ENCODE results near the gene VIM.
"Not testable (repeated sequence)": the region's sequence is repeated elsewhere in the genome, so short reads cannot be mapped to it uniquely, and the experiment has no call there.

VIM gene

DNA sequence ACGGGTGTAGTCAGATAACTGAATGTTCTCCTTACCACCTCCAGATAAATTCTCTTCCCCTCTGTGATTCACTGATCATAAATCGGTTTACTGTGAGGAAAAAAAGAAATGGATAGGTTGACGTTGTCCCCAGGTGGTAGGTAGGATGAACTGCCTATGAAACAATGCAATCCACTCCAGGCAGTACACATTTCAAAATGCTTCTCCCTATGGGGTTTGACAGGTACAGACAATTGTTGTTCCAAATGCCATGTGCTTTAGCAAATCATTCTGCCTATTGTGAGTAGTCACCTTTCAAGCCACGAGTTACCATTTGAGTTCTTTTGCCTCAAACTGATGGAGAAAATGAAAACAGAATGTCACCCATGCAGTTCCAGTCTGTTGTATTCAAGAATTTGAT is 21.8 kb downstream of the VIM start:
- no peak for FAIRE-seq
- DNase-seq (ENCODE audit: extremely low spot score, insufficient read length, low read depth) = no peak

GRCh38 chr10:17250736-17251135 is 22.7 kb downstream of the VIM start:
- DNase-seq (ENCODE audit: extremely low spot score, insufficient read length, low read depth) = no peak
- FAIRE-seq = no peak

GRCh38 chr10:17254543-17255050 is 26.6 kb downstream of the VIM start:
- DNase-seq (ENCODE audit: extremely low spot score, insufficient read length, low read depth); FAIRE-seq: not testable (repeated sequence)

DNA sequence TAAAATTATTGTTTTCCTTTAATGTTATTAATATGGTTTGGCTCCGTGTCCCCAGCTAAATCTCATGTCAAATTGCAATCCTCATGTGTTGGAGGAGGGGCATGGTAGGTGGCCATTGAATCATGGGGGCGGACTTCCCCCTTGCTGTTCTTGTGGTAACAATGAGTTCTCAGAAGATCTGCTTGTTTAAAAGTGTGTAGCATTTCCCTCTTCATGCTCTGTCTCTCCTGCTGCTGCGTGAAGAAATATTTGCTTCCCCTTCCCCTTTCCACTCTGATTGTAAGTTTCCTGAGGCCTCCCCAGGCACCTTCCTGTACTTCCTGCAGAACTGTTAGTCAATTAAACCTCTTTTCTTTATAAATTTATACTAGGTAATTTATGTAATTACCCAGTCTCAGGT is 27.5 kb downstream of the VIM start:
- DNase-seq (ENCODE audit: extremely low spot score, insufficient read length, low read depth) (no peak), FAIRE-seq (no peak)

DNA sequence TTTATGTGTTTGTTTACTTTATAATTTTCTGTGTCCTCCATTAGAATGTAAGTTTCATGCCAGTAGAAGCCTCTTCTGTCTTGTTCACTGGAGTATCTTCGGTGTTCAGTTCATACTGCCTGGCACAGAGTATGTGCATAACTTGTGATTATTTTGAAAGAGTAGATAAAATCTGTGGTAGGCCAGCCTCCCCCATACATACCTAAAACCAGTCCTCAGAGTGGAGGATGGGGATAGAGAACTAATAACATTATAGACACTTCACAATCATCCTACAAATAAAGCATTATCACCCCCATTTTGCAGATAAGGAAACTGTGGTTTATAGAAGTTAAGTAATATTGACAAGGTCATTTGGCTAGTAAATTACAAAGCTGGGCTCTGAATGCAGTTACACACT is 28.0 kb downstream of the VIM start:
- FAIRE-seq = no peak
- no peak for DNase-seq (ENCODE audit: extremely low spot score, insufficient read length, low read depth)

DNA sequence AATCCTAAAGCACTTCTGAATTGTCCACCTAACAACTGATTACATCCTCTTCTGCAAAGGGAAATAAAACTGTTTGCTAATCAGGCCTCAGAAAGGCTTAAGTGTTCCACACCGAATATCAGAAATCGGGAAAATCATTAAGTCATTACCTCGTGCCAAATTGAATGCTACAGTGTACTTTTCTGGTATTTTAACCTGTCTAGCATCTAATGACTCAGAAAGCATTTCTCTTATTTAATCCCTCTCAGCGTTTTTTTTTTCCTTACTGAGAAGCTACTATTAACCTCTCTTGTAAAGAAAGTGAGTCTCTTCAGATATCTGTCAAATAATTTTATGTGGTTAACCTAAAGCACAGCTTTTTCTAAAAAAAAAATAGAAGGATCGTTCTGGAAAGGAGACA is 28.6 kb downstream of the VIM start:
- no peak for FAIRE-seq
- DNase-seq (ENCODE audit: extremely low spot score, insufficient read length, low read depth) = no peak

DNA sequence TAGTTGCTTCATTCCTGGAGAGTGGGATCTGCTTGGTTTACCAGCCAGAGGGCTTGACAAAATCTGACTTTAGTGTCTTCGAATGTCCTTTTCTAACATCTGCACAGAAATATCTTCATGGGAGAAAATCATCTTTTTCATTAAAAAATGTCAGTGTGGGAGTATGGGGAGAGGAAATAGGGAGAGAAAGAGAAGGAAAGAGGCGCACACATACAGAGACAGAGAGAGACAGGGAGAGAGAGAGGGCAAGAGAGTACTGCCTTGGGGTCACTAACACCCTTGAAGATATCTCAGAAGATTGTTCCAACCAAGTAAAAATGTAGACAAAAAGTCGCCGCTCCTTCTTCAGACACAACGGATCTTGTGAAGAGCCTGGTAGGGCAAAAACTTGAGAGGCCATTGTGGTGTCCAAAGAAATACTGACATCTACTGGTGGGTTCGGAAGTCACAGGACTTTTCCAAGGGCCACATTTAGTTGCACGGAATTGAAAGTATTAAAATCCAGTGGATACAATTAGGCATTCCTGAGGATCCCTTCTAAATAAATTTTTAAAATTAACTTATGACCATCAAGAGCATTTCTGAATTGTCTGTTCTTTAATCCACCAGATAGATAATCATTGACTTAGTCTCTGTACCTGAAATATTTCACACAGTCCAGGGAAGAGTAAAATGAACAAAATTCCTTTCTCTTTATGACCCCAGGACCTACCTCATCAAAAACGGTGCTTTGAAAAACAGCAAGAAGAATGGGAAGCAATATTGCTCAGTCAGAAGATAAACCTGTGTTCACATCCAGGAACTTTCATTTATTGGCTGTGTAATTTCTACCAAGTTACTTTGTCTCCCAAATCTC is 29.7 kb downstream of the VIM start:
- DNase-seq (ENCODE audit: extremely low spot score, insufficient read length, low read depth) = peak; percentile 25
- peak; percentile 75 for FAIRE-seq

DNA sequence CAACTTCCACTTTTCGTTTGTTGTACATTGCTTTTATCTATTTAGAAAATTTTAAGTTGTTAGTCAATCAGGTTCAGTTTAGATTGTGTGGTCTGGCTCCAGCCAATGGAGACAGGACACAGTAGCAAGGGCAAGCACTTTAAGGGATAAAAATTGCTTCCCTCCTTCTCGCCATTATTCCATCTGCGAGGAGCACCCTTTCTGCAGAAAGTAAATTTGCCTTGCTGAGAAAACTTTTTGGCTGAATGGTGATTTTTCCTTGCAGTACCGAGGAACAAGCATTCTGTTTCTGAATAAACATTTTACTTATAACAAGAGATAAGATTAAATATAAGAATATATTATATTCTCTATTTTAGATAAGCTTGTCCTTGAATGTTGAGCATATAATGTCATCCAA is 34.5 kb downstream of the VIM start:
- no peak for FAIRE-seq
- DNase-seq (ENCODE audit: extremely low spot score, insufficient read length, low read depth) = no peak

- DNase-seq (ENCODE audit: extremely low spot score, insufficient read length, low read depth) = no peak
- no peak for FAIRE-seq
These were observed 35.5 kb downstream of the VIM start for GRCh38 chr10:17263580-17263979.

DNA sequence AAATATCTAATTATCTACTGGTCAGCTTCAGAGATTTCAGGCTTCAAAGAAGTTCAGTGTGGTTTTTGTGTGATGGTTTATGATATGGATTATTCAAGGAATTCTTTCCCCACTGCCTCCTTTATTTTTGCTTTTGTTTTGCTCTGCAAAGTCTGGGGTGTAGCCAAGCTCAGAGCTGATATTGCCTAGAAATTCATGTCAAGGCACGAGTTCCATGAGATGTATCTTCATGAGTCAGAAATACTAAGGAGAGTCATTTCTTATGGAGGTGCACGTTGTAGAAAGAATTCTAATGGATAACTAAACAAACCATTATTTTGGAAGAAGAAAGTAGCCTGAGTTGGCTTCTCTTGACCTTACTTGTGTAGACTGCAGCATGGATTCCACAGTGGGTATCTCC is 37.4 kb downstream of the VIM start:
- DNase-seq (ENCODE audit: extremely low spot score, insufficient read length, low read depth) (no peak), FAIRE-seq (no peak)

DNA sequence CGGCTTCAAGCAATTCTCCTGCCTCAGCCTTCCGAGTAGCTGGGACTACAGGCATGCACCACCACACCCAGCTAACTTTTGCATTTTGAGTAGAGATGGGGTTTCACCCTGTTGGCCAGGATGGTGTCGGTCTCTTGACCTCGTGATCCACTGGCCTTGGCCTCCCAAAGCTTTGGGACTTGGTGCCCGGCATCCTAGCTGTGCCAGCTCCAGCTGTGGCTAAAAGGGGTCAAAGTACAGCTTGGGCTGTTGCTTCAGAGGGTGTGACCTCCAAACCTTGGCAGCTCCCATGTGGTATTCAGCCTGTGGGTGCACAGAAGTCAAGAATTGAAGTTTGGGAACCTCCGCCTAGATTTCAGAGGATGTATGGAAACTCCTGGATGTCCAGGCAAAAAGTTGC is 38.5 kb downstream of the VIM start:
- DNase-seq (ENCODE audit: extremely low spot score, insufficient read length, low read depth); FAIRE-seq: not testable (repeated sequence)

DNA sequence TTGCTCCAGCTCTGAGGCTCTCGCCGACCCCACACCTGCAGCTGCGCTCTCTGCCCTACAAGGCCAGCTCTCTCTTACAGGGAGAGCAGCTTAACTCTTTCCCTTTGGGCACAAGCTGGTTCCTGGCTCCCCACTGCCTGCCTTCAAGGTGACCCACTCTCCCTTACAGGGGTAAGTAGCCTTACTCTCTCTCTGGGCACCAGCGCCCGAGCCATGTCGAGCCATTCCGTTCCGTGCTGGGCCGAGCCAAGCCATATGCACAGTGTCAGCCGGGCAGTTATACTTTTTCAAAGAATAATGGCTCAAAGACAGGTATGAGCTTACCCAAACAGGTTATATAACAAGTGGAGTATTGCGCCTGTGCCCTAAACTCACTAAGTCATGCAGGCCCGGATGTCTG is 44.6 kb downstream of the VIM start:
- FAIRE-seq (no peak), DNase-seq (ENCODE audit: extremely low spot score, insufficient read length, low read depth) (no peak)

- FAIRE-seq (no peak), DNase-seq (ENCODE audit: extremely low spot score, insufficient read length, low read depth) (no peak)
These were observed 45.4 kb downstream of the VIM start for GRCh38 chr10:17273403-17273802.

DNA sequence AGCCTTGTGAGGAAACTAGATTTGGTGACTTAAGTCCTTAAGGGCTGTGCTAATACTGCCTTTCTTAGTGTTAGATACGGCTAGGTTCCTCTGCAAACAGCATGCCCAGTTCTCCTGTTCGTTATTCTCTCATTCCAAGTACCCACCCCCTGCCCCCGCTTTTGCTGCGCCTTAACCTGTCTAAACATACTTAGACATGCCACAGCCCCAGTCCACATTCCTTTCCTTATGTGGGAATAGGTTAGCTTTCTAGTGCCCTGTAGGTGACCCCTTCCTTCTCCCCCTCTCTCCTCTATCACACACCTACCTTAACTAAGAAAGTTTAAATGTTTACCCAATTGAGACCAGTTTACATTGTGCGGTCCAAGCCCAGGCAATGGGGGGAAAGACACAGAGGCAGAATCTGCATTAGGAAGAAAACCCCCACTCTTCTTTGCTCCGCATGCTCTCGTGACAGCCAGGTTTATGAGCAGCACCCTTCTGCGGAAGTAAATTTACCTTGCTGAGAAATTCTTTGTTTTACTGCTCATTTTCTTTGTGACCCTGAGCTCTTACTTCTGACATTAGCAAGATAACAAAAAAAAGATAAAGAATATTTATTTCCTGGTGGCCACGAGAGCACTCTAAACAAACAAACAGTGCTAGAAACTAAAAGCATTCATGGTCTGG is 48.8 kb downstream of the VIM start:
- FAIRE-seq (no peak), DNase-seq (ENCODE audit: extremely low spot score, insufficient read length, low read depth) (no peak)

GRCh38 chr10:17278607-17279240 is 50.7 kb downstream of the VIM start:
- no peak for DNase-seq (ENCODE audit: extremely low spot score, insufficient read length, low read depth)
- FAIRE-seq = no peak

DNA sequence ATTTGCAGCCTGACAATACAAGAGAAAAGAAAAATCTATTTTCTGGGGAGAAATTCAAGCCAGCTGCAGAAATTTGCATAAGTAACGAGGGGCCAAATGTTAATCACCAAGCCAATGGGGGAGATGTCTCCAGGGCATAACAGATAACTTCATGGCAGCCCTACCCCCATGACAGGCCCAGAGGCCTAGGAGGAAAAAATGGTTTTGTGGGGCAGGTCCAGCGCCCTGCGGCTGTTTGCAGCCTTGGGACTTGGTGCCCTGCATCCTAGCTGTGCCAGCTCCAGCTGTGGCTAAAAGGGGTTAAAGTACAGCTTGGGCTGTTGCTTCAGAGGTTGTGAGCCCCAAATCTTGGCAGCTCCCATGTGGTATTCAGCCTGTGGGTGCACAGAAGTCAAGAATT is 54.3 kb downstream of the VIM start:
- FAIRE-seq = no peak
- DNase-seq (ENCODE audit: extremely low spot score, insufficient read length, low read depth) = no peak

GRCh38 chr10:17286562-17287550 is 58.8 kb downstream of the VIM start:
- no peak for FAIRE-seq
- no peak for DNase-seq (ENCODE audit: extremely low spot score, insufficient read length, low read depth)
